Ovary (tissue), 3 donors: ENCODE measurements around the gene ZNF138.

Source experiments
- EP300 ChIP-seq: sonication (generic); formaldehyde crosslinking; IDR thresholded peaks from one replicate; pipeline ENCODE4 v1.6.1; 2017; ENCODE audit warnings: antibody characterized with exemption
- POLR2A ChIP-seq: fragments of 450-650 bp; IDR thresholded peaks from one replicate; pipeline ENCODE4 v1.6.1; 2017; ENCODE audit warnings: antibody characterized with exemption, mild to moderate bottlenecking, moderate library complexity
- TF ChIP-seq, protein P1 (sequence below), 3 donors: fragments of 450-650 bp in 2 of 3; fragments of 200-600 bp in 1 of 3; IDR thresholded peaks; one replicate each; pipeline versions ENCODE4 v1.5.1 to v1.8.0; 2016 to 2022; ENCODE audit warnings: antibody characterized with exemption in 3 of 3, mild to moderate bottlenecking in 1 of 3
- donor health status: DM: no; HTN: no; CAD: no.

GRCh38 chr7:64794171-64794844, at the start of gene ZNF138:
- TF ChIP-seq, protein P1, sequence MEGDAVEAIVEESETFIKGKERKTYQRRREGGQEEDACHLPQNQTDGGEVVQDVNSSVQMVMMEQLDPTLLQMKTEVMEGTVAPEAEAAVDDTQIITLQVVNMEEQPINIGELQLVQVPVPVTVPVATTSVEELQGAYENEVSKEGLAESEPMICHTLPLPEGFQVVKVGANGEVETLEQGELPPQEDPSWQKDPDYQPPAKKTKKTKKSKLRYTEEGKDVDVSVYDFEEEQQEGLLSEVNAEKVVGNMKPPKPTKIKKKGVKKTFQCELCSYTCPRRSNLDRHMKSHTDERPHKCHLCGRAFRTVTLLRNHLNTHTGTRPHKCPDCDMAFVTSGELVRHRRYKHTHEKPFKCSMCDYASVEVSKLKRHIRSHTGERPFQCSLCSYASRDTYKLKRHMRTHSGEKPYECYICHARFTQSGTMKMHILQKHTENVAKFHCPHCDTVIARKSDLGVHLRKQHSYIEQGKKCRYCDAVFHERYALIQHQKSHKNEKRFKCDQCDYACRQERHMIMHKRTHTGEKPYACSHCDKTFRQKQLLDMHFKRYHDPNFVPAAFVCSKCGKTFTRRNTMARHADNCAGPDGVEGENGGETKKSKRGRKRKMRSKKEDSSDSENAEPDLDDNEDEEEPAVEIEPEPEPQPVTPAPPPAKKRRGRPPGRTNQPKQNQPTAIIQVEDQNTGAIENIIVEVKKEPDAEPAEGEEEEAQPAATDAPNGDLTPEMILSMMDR (IDR thresholded peaks at IDR 0.05) = no peak
- TF ChIP-seq POLR2A (peak; percentile 21), EP300 (no peak)
